HL-60 (cell line): ENCODE measurements around the gene RBFOX1.

Source experiments
- CTCF ChIP-seq: IDR thresholded peaks from one replicate; pipeline ENCODE4 v1.5.1; 2011; ENCODE audit warnings: low read length, control low read depth, inconsistent platforms; ENCODE audit not compliant: insufficient read depth
- REST ChIP-seq: IDR thresholded peaks from 2 replicates; pipeline ENCODE4 v1.6.1; 2012; ENCODE audit warnings: low read depth; ENCODE audit not compliant: insufficient replicate concordance

DNA sequence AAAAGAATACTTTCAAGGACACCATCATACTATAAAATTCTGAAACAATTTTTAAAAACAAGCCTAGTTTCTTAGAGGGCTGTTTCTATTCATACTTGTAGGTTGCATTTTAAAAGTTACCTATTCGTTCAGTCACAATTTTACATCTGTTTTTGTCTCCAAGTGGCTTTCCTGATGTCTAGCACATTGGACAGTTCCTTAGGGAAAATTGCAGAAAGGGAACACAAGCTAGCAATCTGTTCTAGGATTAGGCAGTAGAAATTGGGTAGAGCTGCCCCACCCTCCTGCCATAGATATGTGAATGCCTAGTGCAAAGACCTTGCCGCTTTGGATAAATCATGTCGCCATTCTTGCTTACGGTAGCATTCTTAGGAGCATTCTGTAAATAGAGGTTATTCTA lies 358.9 kb downstream of the RBFOX1 start:
- no peak for TF ChIP-seq CTCF
- TF ChIP-seq REST = peak; percentile 58
